ENCODE data around the gene LHPP.

The LHPP gene

DNA sequence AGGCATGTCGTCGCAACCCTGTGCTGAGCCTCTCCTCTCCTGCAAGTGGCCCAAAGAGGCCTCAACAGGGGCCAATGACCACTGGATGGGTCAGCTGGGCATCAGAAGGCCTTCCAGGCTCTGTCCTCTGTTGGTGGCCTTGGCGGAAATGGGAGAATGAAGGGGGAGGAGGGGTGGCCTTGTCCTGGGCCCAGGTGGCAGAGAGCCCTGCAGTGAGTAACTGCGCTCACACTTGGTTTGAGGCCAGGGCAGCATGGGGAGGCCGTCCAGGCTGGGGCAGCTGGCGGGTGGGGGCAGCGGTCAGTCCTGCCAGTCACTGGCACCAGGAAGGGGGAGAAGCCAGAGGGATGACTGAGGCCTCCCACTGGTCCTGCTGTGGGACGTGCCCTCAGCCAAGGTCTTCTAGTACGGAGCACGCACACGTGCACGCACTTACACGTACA, 59.8 kb downstream of the LHPP start:
- Histone ChIP-seq H3K9me3 (ENCODE audit: low read depth, low read length) (no peaks in the 10 kb centered on the region), H3K36me3 (ENCODE audit: insufficient read depth, low read length) (no peaks in the 10 kb centered on the region), H3K4me3 (no peak overlapping the region), H3K9ac (ENCODE audit: insufficient read length) (no peak overlapping the region), H3K27ac (no peak overlapping the region)
- no peak for TF ChIP-seq POLR2AphosphoS5 (IDR thresholded peaks at IDR 0.05; ENCODE audit: borderline replicate concordance, low read depth, low read length)
- no peak for TF ChIP-seq FOXP2 (optimal IDR thresholded peaks at IDR 0.05; ENCODE audit: control extremely low read depth, extremely low read length, insufficient read depth)
- TF ChIP-seq EZH2 (IDR thresholded peaks at IDR 0.05) = no peak
- no peak for DNase-seq (ENCODE audit: low read depth, low spot score)

DNA sequence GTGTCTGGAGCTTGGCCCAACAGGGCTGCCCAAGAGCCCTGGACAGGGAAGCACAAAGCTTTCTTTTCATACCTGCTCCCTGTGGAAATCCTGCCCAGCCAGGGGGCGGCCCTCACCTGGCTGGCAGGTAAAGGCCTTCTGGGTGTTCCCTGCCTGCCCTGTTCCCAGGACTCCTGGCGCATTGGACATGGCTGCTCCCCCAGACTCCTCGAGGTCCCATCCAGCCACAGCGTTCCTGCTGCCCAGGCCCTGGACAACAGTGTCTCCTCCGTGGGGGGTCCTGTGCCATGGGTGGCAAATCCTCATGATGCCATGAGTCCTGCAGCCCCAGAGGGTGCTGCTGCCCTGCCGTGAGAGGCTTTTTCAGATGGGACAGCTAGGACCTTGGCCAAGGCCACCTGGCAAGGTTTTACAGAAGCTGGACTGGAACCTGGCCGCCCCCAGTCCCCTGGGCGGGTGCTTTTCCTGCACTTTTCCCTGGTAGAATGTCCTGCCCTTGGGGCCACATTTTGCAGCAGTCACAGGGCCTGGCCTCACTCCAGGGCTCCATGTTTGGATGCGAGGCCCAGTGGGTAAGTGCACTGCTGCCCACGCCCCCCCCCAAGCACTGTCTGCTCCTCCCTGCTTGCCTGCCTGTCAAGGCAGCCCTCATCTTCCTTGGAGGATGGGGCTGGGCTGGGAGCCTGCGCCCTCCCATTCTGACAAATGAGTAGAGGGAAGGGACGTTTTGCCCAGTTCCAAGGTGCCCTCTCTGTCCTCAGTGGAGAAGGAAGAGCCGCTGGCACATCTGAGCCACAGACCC, 60.7 kb downstream of the LHPP start:
- no peak overlapping the region for H3K9ac ChIP-seq (ENCODE audit: insufficient read length)
- TF ChIP-seq EZH2 (IDR thresholded peaks at IDR 0.05) (no peak), FOXP2 (optimal IDR thresholded peaks at IDR 0.05; ENCODE audit: control extremely low read depth, extremely low read length, insufficient read depth) (no peak), POLR2AphosphoS5 (IDR thresholded peaks at IDR 0.05; ENCODE audit: borderline replicate concordance, low read depth, low read length) (no peak)
- H3K4me3 ChIP-seq = no peak overlapping the region
- H3K9me3 ChIP-seq (ENCODE audit: low read depth, low read length) = no peaks in the 10 kb centered on the region
- no peak for DNase-seq (ENCODE audit: low read depth, low spot score)
- H3K36me3 ChIP-seq (ENCODE audit: insufficient read depth, low read length) = no peaks in the 10 kb centered on the region
- no peak overlapping the region for H3K27ac ChIP-seq

DNA sequence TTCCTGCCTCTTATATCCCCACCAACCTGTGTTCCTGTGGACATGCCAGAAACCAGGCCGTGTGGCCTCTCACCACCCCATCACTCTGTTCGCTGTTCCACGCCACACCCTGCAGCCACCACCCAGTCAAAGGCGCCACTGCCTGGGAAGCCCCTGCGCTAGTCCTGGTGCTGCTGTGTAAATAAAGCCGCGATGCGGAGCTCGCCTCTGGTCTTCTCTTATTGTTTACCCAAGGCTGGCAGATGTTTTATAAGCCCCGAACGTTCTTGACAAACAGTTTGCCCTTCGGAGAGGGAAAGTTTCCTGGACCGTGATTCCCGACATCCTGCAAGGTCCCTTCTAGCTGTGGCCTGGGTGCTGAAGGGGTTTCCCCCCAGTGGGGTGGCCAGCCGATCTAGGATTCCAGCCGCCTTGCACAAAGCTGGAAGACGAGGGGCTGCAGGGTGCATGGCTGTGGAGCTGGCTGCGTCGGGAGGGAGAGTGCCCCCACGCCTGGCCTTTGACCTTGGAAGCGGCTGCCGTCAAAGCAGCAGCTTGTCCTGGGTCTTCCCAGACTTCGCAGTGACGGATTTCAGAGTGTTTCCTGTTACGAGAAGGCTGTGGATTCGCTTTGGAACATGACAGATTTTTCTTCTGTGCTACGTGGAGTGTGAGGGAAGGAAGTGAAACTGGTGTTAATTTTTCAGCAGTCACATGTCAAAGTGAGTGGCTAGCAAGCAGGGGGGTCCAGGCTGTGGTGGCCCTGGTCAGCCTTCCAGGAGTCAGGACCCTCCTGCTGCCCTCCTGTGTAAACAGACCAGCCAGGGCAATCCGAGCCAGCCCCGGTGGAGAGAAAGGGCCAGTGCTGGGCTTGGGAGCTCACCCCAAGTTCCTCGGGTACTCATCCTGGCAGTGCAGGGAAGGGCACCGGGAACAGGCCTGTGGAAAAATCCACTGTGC, 61.6 kb downstream of the LHPP start:
- TF ChIP-seq EZH2 (IDR thresholded peaks at IDR 0.05) (no peak), POLR2AphosphoS5 (IDR thresholded peaks at IDR 0.05; ENCODE audit: borderline replicate concordance, low read depth, low read length) (no peak), FOXP2 (optimal IDR thresholded peaks at IDR 0.05; ENCODE audit: control extremely low read depth, extremely low read length, insufficient read depth) (no peak)
- Histone ChIP-seq H3K4me3 (no peak overlapping the region), H3K9ac (ENCODE audit: insufficient read length) (no peak overlapping the region), H3K9me3 (ENCODE audit: low read depth, low read length) (no peaks in the 10 kb centered on the region), H3K27ac (no peak overlapping the region), H3K36me3 (ENCODE audit: insufficient read depth, low read length) (no peaks in the 10 kb centered on the region)
- DNase-seq (ENCODE audit: low read depth, low spot score) = no peak

DNA sequence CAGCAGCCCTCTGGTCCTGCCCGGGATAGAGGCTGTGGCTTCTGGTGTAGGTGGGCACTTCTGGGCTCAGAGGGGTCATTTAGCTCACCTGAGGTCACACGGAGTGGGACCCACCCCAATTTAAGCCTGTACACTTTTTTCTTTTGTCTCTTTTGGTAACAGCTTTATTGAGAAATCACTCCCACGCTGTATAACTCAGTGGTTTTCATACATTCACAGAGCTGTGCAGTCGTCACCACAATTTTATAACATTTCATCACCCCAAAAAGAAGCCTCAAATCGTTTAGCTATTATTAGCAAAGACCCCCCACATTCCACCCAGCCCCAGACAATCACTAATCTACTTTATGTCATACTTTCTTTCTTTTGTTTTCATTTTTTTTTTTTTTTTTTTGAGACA, 62.3 kb downstream of the LHPP start:
- TF ChIP-seq FOXP2 (optimal IDR thresholded peaks at IDR 0.05; ENCODE audit: control extremely low read depth, extremely low read length, insufficient read depth) (no peak), POLR2AphosphoS5 (IDR thresholded peaks at IDR 0.05; ENCODE audit: borderline replicate concordance, low read depth, low read length) (no peak), EZH2 (IDR thresholded peaks at IDR 0.05) (no peak)
- no peak for DNase-seq (ENCODE audit: low read depth, low spot score)
- no peak overlapping the region for H3K27ac ChIP-seq
- no peak overlapping the region for H3K9ac ChIP-seq (ENCODE audit: insufficient read length)
- no peaks in the 10 kb centered on the region for H3K36me3 ChIP-seq (ENCODE audit: insufficient read depth, low read length)
- no peak overlapping the region for H3K4me3 ChIP-seq
- no peaks in the 10 kb centered on the region for H3K9me3 ChIP-seq (ENCODE audit: low read depth, low read length)

DNA sequence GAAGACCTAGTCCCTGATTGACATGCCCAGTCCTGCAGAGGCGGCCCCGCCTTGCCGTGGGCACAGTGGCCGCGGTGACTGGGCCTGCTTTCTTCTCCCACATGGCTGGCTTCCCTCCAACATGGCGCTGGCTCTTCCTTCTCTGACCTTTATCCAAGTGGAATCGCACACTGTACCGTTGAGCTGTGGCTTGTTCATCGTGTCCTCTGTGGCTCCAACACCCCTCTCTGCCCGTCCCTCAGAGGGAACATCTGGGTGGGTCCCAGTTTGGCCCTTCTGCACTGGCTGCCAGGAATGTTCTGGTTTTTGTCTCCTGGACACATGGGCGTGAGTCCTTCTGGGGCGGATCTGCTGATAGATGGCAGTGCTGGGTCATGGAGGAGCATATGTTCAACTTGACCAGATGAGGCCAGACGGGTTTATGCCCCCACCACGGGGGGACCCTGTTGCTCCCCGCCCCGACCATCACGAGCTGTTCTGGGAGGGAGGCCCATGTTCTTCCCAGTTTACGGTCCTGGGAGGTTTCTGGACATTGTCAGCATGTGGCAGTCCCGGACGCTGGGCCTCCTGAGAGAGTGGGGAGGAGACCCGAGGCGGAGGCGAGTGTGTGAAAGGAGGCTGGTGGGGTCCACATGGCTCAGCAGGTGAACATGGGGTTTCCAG, 63.5 kb downstream of the LHPP start:
- H3K9me3 ChIP-seq (ENCODE audit: low read depth, low read length) = no peaks in the 10 kb centered on the region
- no peak for TF ChIP-seq EZH2 (IDR thresholded peaks at IDR 0.05)
- TF ChIP-seq POLR2AphosphoS5 (IDR thresholded peaks at IDR 0.05; ENCODE audit: borderline replicate concordance, low read depth, low read length) = no peak
- TF ChIP-seq FOXP2 (optimal IDR thresholded peaks at IDR 0.05; ENCODE audit: control extremely low read depth, extremely low read length, insufficient read depth) = no peak
- no peak overlapping the region for H3K9ac ChIP-seq (ENCODE audit: insufficient read length)
- H3K27ac ChIP-seq = no peak overlapping the region
- H3K36me3 ChIP-seq (ENCODE audit: insufficient read depth, low read length) = no peaks in the 10 kb centered on the region
- no peak overlapping the region for H3K4me3 ChIP-seq
- DNase-seq (ENCODE audit: low read depth, low spot score) = no peak

DNA sequence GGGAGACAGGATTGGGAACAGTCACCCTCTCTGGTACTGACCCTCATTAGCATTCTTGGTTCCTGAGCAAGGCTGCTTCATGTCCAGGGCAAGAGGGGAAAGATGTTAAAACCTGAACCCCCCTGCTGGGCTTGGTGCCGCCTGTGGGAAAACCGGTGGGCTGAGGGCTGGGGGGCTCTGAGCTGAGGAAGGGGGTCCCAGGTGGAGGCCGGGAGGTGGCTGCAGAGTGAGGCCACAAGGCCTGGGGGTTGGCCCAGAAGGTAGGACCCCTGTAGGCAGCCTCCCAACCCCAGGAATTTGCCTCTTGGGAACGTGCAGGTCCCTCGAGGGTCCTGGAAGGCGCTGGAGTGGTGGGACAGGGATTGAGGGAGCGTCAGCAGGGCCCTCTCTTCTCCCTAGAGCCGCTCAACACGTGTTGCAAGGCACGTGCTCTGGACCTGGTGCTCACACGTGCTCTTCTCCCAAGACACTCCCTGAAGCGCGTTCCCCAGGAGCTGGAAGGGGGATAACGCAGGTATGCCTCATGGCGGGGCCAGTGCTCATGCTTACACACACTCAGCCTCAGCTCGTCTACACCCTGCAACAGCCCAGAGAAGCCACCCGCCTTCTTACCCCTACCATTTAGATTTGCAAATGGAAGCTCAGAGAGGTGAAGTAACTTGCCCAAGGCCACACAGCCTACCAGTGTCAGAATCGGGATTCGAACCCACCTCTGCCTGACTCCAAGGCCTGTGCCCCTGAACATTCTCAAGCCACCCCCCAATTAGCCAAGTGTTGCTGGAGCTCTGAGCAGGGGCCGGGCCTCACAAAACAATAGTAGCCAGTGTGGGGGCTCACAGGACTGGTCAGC, 64.4 kb downstream of the LHPP start:
- Histone ChIP-seq H3K9me3 (ENCODE audit: low read depth, low read length) (no peaks in the 10 kb centered on the region), H3K9ac (ENCODE audit: insufficient read length) (no peak overlapping the region), H3K4me3 (no peak overlapping the region), H3K36me3 (ENCODE audit: insufficient read depth, low read length) (no peaks in the 10 kb centered on the region), H3K27ac (no peak overlapping the region)
- DNase-seq (ENCODE audit: low read depth, low spot score) = no peak
- TF ChIP-seq FOXP2 (optimal IDR thresholded peaks at IDR 0.05; ENCODE audit: control extremely low read depth, extremely low read length, insufficient read depth) (no peak), EZH2 (IDR thresholded peaks at IDR 0.05) (no peak), POLR2AphosphoS5 (IDR thresholded peaks at IDR 0.05; ENCODE audit: borderline replicate concordance, low read depth, low read length) (no peak)

DNA sequence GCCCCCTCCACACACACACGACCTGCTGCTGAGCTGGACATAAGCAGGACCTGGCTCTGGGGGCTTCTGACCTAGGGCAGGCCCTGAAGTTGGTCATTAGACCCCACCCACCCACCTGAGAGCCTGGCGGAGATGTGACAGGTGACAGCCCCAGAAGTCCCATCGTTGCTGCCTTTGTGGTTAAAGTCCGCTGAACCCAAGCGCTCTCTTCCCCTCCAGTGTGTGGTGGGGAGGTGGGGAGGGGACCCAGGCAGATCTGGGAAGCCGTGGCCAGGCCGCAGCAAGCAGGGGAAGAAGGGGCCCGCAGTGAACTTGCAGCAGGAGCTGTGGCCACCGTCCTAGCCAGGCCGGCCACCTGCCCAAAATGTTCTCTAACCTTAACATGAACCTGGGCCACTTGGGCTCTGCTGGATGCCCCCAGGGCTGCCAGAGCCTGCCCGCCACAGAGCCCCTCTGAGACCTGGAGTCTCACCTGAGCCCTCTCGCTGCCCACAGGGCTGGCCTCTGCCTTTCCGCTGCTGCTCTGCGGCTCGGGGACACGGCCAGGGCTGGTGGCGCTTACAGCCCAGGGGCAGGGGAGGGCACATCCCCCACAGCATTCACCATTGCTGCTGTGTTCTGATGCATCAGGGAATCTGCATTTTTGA, 65.1 kb downstream of the LHPP start:
- Histone ChIP-seq H3K9me3 (ENCODE audit: low read depth, low read length) (no peaks in the 10 kb centered on the region), H3K27ac (no peak overlapping the region), H3K4me3 (no peak overlapping the region), H3K36me3 (ENCODE audit: insufficient read depth, low read length) (no peaks in the 10 kb centered on the region), H3K9ac (ENCODE audit: insufficient read length) (no peak overlapping the region)
- TF ChIP-seq EZH2 (IDR thresholded peaks at IDR 0.05) (no peak), POLR2AphosphoS5 (IDR thresholded peaks at IDR 0.05; ENCODE audit: borderline replicate concordance, low read depth, low read length) (no peak), FOXP2 (optimal IDR thresholded peaks at IDR 0.05; ENCODE audit: control extremely low read depth, extremely low read length, insufficient read depth) (no peak)
- no peak for DNase-seq (ENCODE audit: low read depth, low spot score)

All from SK-N-MC (cell line).